Cerebellar cortex (tissue), 1 donor: Measurements from ENCODE around the gene CFAP251.
"Not testable (repeated sequence)": the region's sequence is repeated elsewhere in the genome, so short reads cannot be mapped to it uniquely, and the experiment has no call there.

Experiments used
- DNase-seq: peaks from one replicate; pipeline ENCODE4 v3.0.0-alpha.2; 2015; ENCODE audit warnings: low spot score

Gene CFAP251

DNA sequence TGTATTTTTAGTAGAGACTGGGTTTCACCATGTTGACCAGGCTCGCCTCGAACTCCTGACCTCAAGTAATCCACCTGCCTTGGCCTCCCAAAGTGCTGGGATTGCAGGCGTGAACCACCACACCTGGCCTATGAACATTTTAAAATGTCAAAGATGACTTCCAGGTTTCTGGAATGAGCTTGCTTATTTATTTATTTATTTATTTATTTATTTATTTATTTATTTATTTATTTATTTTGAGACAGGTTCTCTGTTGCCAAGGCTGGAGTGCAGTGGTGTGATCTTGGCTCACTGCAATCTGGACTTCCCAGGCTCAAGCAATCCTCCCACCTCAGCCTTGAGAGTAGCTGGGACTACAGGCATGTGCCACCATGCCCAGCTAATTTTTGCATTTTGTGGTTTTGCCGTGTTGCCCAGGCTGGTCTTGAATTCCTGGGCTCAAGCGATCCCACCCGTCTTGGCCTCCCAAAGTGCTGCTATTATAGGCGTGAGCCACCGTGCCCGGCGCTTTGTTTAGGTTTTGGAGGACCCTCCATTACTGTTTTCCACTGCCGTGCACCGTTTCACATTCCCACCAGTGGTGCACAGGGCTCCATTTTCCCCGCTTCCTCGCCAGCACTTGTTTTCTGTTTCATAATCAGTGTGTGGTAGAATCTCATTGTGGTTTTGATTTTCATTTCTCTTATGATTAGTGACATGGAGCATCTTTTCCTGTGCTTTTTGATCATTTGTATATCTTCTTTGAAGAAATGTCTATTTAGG is 6.4 kb upstream of the CFAP251 start:
- DNase-seq: no peak

DNA sequence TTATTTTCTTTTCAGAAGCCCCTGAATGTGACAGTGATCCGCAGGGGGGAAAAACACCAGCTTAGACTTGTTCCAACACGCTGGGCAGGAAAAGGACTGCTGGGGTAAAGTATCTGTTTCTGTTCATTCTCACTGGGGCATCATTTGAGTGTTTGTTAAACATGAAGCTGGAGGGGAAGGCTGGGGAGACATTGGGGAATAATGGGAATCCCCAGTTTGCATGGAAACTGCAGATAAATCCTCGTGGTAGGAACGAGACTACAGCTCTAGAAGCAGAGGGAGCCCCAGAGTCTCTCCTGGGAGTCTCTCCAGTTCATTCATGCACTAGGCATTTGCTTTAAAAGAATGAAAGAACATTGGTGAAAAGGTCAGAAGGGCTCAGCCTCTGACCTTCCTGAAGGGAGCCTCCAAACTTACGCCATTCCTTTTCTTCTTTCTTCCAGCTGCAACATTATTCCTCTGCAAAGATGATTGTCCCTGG is 2.5 kb upstream of the CFAP251 start:
- no peak for DNase-seq

DNA sequence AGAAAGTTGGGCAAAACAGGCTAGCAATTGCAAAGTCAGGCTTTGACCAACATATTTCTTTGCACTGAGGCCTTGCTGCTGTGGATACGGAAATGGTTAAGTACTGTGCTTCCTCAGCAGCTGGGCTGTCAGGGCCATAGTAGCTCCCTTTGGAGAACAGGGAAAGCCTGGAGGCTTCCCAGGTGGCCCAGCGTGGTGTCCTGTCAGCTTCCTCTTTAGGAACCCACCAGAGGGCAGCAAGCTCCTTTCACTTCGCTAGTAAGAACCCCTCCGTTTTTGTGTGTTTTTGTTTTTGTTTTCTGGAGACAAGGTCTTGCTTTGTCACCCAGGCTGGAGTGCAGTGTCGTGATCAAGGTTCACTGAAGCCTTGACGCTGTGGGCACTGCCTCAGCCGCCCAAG is 1.7 kb upstream of the CFAP251 start:
- DNase-seq: peak; percentile 70

GRCh38 chr12:121918679-121919038 is 267 bp downstream of the CFAP251 start:
- no peak for DNase-seq

DNA sequence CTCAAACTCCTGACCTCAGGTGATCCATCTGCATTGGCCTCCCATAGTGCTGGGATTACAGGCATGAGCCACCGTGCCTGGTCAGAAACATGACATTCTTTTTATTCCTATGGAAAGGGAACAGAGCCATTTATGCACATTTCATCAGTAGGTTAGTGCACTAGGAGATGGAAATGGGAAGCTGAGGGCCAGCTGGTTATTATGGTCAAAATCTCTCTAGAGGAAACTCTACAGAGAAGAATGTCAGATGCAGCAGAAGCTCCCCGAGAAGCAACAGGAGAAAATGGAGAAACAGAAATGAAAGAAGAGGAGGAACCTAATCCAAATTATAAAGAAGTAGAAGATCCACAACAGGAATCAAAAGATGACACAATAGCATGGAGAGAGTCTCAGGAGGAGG is 2.7 kb downstream of the CFAP251 start:
- no peak for DNase-seq

DNA sequence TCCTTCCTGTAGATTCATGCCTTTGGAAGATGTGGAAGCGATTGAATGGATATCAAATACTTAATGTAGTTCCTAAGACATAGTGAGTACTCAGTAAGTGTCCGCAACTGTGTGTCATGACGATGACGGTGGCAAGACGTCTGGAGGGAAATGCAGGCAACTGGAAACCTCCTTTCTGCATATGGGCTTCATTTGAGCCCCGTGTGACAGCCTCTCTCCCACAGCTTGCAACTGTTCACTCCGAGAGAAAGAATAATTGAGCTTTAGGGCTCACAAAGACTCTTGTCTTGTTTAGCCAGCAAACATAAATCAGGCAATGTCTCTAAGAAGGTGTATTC is 6.9 kb downstream of the CFAP251 start:
- DNase-seq: peak; percentile 44

DNA sequence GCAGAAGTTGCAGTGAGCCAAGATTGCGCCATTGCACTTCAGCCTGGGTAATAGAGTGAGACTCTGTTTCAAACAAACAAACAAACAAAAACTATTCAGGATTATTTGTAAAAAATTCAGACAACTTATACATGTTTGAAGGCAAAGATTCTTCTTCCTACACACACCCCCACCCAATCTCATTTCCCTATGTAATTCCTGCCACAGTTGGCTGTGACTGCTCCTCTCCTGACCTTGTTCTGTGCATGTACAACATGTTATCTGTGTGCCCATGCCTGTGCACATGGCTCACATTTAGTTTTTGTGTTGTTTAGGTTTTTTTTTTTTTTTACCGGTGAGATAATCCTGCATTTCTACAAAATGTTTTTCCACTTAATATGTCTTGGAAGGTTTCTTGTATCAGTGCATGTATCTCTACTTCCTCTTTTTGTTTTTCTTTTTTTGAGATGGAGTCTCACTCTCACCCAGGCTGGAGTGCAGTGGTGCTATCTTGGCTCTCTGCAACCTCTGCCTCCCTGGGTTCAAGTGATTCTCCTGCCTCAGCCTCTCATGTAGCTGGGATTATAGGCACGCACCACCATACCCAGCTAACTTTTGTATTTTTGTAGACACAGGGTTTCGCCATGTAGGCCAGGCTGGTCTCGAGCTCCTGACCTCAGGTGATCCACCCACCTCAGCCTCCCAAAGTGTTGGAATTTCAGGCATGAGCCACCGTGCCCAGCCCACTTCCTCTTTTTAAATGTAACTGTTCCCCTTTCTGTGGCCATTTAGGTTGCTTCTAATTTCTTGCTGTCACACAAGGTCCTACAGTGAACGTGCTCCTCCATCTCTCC is 8.7 kb downstream of the CFAP251 start:
- no peak for DNase-seq

GRCh38 chr12:121927813-121928212 is 9.4 kb downstream of the CFAP251 start:
- no peak for DNase-seq

- DNase-seq: not testable (repeated sequence)
Observed at GRCh38 chr12:121929545-121929944, 11.2 kb downstream of the CFAP251 start.

DNA sequence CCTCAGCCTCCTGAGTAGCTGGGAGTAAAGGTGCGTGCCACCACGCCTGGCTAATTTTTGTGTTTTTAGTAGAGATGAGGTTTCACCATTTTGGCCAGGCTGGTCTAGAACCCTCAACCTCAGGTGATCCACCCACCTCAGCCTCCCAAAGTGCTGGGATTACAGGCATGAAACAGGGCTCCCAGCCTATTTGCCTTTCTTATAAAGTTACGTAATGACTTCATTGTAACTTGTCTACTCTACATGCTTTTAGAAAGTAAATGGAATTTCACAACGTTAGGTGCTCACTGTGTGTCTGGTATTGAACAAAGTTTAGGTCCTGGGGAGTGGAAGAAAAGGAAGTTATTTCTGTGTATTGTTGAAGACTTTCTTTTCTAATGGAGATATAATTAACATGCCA is 12.5 kb downstream of the CFAP251 start:
- no peak for DNase-seq

DNA sequence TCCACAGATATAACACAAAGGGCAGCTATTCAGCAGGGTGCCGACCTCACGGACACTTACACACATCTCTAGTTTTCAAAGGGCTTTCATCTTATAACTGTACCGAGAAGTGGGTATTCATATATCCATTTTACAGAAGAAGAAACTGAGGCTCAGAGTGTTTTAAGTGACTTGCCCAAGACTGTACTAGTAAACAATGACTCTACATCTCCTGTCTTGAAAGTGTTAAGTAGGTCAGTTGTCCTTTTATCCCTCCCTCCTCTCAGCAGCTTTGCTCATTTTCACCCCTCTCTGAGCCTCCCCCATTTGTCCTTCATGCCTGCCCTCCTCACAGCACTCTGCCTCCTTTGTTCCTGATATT is 13.8 kb downstream of the CFAP251 start:
- no peak for DNase-seq

DNA sequence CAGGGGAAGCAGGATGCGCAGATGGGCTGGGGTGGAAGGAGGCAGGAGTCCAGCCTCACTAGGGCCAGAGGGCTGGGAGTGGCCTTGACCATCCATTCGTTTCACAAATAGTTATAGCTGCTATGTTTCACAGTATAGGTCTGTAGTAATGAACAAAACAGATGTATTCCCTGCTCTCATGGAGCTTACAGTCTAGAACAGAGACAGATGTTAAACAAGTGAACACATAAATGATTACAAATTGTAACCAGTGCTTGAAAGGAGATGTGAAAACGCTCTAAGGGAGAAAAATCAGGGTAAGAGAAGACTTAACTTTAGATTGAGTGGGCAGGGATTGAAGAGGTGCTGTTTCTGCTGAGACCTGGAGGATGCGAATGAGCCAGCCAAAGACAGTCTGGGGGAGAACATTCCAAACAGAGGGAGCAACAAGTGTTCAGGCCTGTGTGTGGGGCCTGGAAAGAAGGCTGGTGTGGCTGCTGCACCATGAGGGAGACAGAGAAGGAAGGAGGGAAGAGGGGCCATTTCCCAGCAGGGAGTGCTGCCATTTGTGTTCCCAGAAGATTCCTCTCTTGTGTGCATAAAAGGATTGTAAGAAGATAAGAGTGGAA is 14.6 kb downstream of the CFAP251 start:
- DNase-seq: no peak

GRCh38 chr12:121933522-121934308 is 15.3 kb downstream of the CFAP251 start:
- no peak for DNase-seq

- no peak for DNase-seq
Observed at GRCh38 chr12:121934309-121934664, 15.9 kb downstream of the CFAP251 start.

GRCh38 chr12:121937654-121938053 is 19.3 kb downstream of the CFAP251 start:
- no peak for DNase-seq

DNA sequence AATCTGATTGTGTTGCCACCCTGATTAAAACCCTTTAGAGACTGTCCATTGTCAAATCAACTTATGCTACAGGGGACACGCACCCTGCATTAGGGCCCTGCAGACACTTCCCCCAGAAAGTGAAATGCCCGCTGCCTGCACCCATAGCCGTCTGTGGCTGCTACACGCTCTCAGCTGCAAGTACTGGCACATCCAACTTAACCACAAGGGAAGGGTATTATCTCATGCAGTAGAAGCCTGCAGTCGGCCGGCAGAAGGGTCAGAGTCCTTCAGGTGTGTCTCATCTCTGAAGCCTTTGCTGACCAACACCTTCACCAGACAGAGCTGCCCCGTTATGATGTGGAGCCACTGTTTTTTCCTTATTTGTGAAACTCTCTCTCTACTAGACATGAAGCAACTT is 20.8 kb downstream of the CFAP251 start:
- DNase-seq: no peak

GRCh38 chr12:121939992-121940766 is 21.8 kb downstream of the CFAP251 start:
- no peak for DNase-seq

- no peak for DNase-seq
Observed at GRCh38 chr12:121942145-121942718, 23.8 kb downstream of the CFAP251 start.

GRCh38 chr12:121943926-121944325 is 25.5 kb downstream of the CFAP251 start:
- no peak for DNase-seq

DNA sequence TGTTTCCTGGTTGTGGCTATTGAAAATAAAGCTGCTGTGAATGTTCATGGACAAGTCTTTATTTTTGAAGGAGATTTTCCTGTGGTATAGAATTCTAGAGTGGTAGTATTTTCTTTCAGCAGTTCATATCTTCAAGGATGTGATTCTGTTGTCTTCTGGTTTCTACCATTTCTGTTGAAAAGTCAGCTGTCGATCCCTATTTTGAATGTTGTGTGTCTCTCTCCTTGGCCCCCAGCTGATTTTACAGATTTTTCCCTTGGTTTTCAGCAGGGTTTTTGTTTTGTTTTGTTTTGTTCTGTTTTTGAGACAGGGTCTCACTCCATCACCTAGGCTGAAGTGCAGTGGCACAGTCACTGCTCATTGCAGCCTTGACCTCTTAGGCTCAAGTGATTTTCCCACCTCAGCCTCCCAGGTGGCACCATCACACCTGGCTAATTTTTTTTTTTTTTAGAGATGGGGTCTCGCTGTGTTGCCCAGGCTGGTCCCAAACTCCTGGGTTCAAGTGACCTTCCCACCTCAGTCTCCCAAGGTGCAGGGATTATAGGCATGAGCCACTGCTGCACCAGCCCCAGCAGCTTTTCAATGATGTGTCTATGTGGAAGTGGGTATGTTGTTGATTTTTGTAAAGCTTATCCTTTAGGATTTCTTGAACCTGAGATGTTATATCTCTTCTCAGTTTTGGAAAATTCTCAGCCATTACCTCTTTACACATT is 28.1 kb downstream of the CFAP251 start:
- DNase-seq: no peak

DNA sequence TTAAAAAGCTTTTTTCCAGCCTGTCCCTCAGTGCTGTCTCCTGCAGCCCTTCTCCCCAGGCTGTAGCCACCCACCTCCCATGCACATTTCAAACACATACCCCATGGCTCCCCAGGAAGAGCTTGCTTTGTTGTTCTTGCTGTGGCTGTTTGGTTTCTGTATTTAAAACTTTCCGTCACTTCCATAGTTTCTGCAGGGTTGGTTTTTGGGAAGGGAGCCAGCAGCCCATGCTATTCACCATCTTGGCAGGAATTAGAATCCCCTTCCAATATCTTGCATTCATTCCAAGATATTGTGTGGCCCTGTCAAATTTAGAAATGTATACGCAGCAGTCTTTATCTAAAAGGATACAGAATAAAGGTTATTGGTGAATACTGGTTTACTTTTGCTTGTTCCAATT is 29.6 kb downstream of the CFAP251 start:
- no peak for DNase-seq
